GM12801 (cell line): ENCODE results near the gene DOCK2.

Experiments
- TF ChIP-seq, protein P1 (sequence below): IDR thresholded peaks from one replicate; pipeline ENCODE4 v1.5.1; 2011; ENCODE audit warnings: control low read depth; ENCODE audit not compliant: insufficient read length; ENCODE audit errors: extremely low read depth

DOCK2 gene

DNA sequence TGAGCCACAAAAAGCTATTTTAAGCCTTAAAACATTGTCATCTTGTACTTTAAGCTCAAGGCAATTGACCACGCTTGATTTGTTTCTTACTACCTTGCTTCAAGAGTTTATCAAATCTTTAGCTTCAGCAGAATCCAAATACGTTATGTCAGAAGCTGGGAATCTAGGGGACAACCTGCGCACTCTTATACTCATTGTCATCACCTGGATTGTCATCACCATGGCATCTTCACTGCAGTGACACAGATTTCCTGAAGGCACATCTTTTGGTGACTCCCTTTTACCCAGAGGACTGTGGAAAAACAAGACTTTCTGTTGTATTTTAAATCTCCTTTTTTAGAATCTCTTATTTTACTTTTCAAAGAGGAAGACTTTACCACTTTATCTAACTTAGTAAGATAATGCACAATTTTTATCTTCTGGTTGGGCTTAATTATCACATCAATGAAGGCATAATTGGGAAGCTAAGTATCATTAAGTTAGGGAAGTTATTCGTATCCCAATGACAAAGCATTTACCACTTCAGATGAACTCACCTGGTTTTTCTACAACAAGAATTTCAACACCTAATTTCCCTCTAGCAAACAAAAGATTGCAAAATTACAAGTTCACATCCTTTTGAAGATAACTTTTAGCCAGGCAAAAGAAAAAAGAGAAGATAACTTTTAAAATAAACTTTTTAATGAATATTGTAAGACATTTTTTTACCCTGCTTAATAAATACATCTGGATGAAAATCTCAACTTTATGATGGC, 162.0 kb downstream of the DOCK2 start:
- TF ChIP-seq, protein P1, sequence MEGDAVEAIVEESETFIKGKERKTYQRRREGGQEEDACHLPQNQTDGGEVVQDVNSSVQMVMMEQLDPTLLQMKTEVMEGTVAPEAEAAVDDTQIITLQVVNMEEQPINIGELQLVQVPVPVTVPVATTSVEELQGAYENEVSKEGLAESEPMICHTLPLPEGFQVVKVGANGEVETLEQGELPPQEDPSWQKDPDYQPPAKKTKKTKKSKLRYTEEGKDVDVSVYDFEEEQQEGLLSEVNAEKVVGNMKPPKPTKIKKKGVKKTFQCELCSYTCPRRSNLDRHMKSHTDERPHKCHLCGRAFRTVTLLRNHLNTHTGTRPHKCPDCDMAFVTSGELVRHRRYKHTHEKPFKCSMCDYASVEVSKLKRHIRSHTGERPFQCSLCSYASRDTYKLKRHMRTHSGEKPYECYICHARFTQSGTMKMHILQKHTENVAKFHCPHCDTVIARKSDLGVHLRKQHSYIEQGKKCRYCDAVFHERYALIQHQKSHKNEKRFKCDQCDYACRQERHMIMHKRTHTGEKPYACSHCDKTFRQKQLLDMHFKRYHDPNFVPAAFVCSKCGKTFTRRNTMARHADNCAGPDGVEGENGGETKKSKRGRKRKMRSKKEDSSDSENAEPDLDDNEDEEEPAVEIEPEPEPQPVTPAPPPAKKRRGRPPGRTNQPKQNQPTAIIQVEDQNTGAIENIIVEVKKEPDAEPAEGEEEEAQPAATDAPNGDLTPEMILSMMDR = no peak

DNA sequence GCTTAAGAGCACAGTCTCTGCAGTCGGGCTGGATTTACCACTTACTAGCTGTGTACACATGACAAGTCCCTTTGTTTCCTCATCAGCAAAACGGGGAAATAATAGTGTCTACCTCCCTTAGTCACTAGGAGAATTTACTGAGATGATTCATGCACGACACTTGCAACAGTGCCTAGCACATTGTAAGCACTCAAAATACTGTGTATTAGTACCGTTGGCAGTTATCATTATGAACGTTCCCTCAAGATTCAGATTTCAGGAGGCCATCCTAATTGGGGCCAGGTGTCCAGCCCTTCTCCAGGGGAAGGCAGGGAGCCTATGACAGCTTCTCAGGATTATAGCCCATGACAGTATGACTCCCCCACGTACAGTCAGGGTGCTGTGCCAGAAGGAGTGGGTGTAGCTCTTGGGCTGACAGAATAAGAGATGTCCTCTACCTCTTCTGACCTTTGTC, 164.3 kb downstream of the DOCK2 start:
- TF ChIP-seq, protein P1 = no peak

DNA sequence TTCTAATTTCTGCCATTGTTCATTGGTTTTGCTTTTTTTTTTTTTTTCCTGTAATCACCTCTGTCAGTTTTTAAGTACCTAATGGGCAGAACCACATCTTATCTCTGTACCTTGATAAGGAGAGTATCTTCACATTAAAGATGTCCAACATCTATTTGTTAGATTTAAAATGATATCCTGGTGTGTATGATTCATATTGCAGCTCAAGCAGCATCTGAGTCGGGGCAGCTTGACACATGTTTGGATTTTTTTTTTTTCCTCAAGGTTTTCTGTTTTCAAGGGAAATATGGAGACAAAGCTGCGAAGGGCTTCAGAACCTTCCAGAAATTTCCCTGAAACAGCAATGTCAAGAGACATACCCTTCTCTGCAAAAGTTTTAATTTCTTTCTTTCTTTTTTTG, 164.7 kb downstream of the DOCK2 start:
- TF ChIP-seq, protein P1 = no peak

DNA sequence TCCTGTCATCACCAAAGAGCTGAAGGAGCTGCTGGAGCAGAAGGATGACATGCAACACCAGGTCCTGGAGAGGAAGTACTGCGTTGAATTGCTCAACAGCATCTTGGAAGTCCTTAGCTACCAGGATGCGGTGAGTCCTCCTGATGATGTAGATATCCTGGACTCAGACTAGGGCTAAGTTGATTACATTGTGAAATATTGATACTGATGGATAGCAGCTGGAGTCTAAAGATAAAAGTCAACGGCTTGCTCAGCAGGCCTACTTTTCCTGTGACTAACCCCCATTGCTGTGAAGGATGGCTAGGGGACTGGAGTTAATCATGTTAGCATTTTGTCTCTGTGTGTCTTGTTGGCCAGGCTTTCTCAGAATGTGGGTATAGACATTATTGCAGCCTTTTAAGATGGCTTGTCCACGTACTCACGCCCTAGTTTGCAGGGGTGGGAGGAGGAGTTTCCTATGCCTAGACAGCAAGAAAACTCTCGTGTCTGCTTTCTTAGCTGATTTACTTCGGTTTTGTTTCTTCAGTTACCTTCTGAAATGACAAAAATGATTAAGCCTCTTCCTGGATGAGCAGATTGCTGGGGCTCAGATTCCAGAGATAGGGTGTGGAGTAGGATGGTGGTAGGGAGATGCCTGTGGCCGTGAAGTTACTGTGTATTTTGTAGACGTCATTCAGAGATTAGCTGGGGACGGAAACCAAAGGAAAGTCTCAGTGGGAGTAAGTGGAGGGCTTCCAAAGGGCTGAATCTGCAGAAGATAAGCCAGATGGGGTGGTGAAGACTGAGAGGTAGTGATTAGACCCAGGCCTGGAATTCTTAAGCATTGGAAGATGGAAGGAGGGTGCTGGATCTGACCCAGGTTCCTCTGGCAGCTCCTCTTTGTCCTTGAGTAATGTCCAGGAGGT, 166.3 kb downstream of the DOCK2 start:
- TF ChIP-seq, protein P1 = no peak

DNA sequence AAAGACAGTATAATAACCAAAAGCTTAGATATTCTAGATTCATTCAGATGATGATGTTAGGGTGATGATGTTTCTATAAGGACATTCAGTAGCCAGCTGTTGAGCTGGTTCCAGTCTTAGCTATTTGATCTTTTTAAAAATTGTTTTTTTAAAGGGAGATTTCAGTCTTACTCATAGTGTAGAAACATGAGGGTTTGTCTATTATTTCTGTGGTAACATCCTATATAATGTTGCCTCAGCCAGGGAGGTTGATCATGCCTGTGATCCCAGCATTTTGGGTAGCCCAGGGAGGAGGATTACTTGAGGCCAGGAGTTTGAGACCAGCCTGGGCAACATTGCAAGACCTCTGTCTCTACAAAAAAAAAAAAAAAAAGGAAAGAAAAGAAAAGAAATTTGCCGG, 167.8 kb downstream of the DOCK2 start:
- TF ChIP-seq, protein P1 = no peak

DNA sequence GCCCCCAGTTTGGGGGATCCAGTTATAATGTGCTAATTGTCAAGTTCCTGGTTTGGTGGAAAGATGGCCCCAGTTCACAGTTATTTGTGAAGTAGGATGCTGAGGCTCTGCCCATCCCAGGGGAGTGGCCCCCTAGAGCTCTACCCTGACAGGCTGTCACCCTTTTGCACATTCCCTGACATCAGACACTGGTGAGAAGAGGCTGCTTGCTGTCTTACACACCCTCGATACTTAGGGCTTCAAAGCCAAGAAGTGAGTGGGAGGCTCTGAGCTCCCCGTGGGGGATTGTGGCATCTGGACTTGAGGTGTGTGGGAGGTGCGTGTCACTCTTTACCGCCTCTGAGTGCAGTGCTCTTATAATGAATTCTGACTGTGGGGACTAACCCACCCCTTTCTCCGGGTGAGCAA, 168.5 kb downstream of the DOCK2 start:
- TF ChIP-seq, protein P1 = no peak

DNA sequence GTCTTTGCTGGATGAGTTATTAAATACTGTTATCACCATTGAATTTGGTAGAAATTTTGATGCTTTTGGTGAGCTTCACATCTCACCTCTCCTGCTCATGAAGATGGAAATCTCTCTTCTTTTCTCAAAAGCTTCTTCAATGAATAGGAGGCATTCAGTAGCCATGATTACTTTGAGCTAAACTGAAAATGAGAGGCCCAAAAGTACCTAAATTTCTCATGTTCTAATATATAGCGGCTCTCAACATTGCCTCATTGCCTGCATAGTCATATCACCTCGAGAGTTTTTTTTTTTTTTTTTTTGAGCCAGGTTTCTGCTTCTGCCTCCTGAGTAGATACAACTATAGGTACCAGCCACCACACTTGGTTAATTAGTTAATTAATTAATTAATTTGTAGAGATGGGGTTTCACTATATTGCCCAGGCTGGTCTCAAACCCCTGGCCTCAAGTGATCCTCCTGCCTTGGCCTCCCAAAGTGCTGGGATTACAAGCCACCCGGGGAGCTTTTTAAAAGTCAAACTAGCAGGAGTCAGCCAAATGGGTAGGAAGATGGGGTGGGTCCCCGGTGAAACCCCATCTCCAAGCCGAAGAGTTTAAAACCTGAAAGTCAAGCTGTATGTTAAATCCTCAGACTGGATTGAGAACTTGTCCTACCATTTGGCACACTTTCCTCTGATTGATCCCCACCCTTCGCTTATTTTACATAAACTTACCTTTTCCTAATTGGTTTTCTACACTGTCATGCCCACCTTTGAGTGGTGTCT, 169.0 kb downstream of the DOCK2 start:
- TF ChIP-seq, protein P1 = no peak
